ENCODE results near the gene POLN. TPM values are rescaled to one million over a fixed set of nuclear protein-coding genes. Genes with fewer than 3 reads are reported as not detected.

POLN gene
- total RNA-seq, 1 donor, result 2.9 TPM

DNA sequence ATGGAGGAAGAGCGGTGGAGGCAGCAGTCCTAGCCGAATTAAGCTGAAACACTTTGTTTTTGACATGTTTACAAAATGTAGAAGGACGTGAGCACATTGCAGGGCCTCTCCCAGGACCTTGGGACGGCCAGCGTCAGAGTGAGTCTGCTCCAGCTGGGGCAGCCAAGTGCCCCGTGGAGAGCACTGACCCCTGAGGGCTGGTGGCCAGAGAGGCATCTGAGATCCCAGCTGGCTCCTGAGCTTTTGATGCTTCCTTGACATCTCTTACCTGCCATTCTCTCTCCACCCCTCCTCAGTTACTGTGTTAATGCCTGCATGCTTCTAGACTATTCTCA is 158.1 kb downstream of the POLN start:
- no peak for DNase-seq (ENCODE audit: insufficient read length, low spot score, missing footprints)
- TF ChIP-seq CTCF (IDR thresholded peaks at IDR 0.05; ENCODE audit: extremely low read depth, low read depth, low read length), result no peak

DNA sequence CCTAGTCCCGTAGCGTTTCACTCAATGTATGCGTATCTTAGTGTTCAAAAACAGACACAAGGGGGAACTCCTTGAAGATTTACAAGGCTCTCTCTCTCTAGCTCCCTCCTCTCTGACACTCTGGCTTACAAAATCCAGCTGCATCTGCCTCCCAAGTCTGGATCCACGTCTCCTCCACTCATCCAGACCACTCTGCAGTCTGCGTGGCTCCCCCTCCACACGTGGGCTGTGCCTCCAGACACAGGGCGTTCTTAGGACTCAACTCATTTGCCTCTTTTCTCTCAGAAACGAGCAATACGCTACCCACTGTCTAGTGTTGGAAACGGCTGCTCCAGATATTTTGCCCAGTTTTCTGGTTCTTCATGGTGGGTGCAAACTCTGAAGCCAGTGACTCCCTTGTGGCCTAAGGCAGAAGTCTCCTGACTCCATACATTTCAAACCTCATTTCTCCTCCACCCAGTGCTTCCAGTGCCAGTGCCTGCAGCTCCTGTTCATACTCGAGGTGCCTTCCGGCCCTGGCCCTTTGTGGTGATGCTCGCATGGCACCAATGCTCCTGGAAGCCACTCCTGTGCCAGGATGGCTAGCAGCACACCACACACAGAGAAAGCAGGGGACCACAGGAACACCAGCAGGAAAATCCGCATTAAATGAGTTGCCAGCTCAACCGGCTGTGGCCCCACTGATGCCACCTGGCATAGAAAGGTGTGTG is 158.7 kb downstream of the POLN start:
- DNase-seq (ENCODE audit: insufficient read length, low spot score, missing footprints), result peak; percentile 43
- H3K36me3 ChIP-seq (ENCODE audit: insufficient read depth, low read length), result no peaks in the 10 kb centered on the region

More for the DNA sequence above, 158.1 kb downstream of the POLN start:
- no peak overlapping the region for H2AFZ ChIP-seq (ENCODE audit: low read length)
- no peak overlapping the region for H3K4me2 ChIP-seq (ENCODE audit: insufficient read depth, low read length)
- H3K36me3 ChIP-seq (ENCODE audit: insufficient read depth, low read length), result no peaks in the 10 kb centered on the region
- no peak overlapping the region for H3K27ac ChIP-seq (ENCODE audit: low read depth, low read length)
- H3K9me3 ChIP-seq (ENCODE audit: low read depth, low read length), result no peaks in the 10 kb centered on the region
- H3K27me3 ChIP-seq (ENCODE audit: insufficient read depth, low read length), result no peaks in the 10 kb centered on the region
- H3K79me2 ChIP-seq (ENCODE audit: insufficient read depth, low read length), result no peaks in the 10 kb centered on the region
- H4K20me1 ChIP-seq (ENCODE audit: insufficient read depth, low read length), result no peaks in the 10 kb centered on the region
- no peak overlapping the region for H3K4me3 ChIP-seq (ENCODE audit: insufficient read depth, low read length)
- H3K4me1 ChIP-seq (ENCODE audit: insufficient read depth, low read length), result no peaks in the 10 kb centered on the region

DNA sequence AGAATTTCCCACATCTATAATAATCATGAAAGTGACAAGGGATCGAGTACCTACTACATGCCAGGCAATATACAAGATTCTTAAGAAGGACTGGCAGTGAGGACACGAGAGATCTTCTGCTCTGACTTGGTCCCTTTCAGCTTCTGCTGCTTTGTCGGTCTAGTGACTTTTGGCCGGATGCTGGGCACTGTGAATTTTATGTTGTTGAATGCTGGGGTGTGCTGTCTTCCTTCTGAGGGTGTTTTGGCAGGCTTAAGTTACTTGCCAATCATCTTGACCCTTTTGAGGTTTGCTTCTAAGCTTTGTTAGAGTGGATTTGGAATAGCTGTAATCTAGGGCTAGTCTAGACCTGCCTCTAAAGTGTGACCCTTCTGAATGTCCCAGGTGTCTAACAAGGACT is 159.3 kb downstream of the POLN start:
- H3K9me3 ChIP-seq (ENCODE audit: low read depth, low read length), result no peaks in the 10 kb centered on the region
- no peaks in the 10 kb centered on the region for H4K20me1 ChIP-seq (ENCODE audit: insufficient read depth, low read length)
- H3K4me3 ChIP-seq (ENCODE audit: insufficient read depth, low read length), result no peak overlapping the region
- H2AFZ ChIP-seq (ENCODE audit: low read length), result no peak overlapping the region
- no peaks in the 10 kb centered on the region for H3K4me1 ChIP-seq (ENCODE audit: insufficient read depth, low read length)
- H3K27me3 ChIP-seq (ENCODE audit: insufficient read depth, low read length), result no peaks in the 10 kb centered on the region
- no peaks in the 10 kb centered on the region for H3K36me3 ChIP-seq (ENCODE audit: insufficient read depth, low read length)
- no peak for TF ChIP-seq CTCF (IDR thresholded peaks at IDR 0.05; ENCODE audit: extremely low read depth, low read depth, low read length)
- no peak overlapping the region for H3K4me2 ChIP-seq (ENCODE audit: insufficient read depth, low read length)
- no peaks in the 10 kb centered on the region for H3K79me2 ChIP-seq (ENCODE audit: insufficient read depth, low read length)
- DNase-seq (ENCODE audit: insufficient read length, low spot score, missing footprints), result peak; percentile 13
- no peak overlapping the region for H3K27ac ChIP-seq (ENCODE audit: low read depth, low read length)

More for the DNA sequence above, 158.7 kb downstream of the POLN start:
- H3K27ac ChIP-seq (ENCODE audit: low read depth, low read length), result no peak overlapping the region
- no peaks in the 10 kb centered on the region for H3K79me2 ChIP-seq (ENCODE audit: insufficient read depth, low read length)
- H3K4me2 ChIP-seq (ENCODE audit: insufficient read depth, low read length), result no peak overlapping the region
- TF ChIP-seq CTCF (IDR thresholded peaks at IDR 0.05; ENCODE audit: extremely low read depth, low read depth, low read length), result no peak
- H4K20me1 ChIP-seq (ENCODE audit: insufficient read depth, low read length), result no peaks in the 10 kb centered on the region
- H3K4me3 ChIP-seq (ENCODE audit: insufficient read depth, low read length), result no peak overlapping the region
- H2AFZ ChIP-seq (ENCODE audit: low read length), result no peak overlapping the region
- H3K4me1 ChIP-seq (ENCODE audit: insufficient read depth, low read length), result no peaks in the 10 kb centered on the region
- H3K9me3 ChIP-seq (ENCODE audit: low read depth, low read length), result no peaks in the 10 kb centered on the region
- no peaks in the 10 kb centered on the region for H3K27me3 ChIP-seq (ENCODE audit: insufficient read depth, low read length)

- H3K27ac ChIP-seq (ENCODE audit: low read depth, low read length), result no peak overlapping the region
- no peaks in the 10 kb centered on the region for H3K36me3 ChIP-seq (ENCODE audit: insufficient read depth, low read length)
- no peak overlapping the region for H2AFZ ChIP-seq (ENCODE audit: low read length)
- no peaks in the 10 kb centered on the region for H3K79me2 ChIP-seq (ENCODE audit: insufficient read depth, low read length)
- H3K9me3 ChIP-seq (ENCODE audit: low read depth, low read length), result no peaks in the 10 kb centered on the region
- DNase-seq (ENCODE audit: insufficient read length, low spot score, missing footprints), result peak; percentile 66
- H3K4me3 ChIP-seq (ENCODE audit: insufficient read depth, low read length), result no peak overlapping the region
- no peak for TF ChIP-seq CTCF (IDR thresholded peaks at IDR 0.05; ENCODE audit: extremely low read depth, low read depth, low read length)
- no peak overlapping the region for H3K4me2 ChIP-seq (ENCODE audit: insufficient read depth, low read length)
- H4K20me1 ChIP-seq (ENCODE audit: insufficient read depth, low read length), result no peaks in the 10 kb centered on the region
- no peaks in the 10 kb centered on the region for H3K4me1 ChIP-seq (ENCODE audit: insufficient read depth, low read length)
- H3K27me3 ChIP-seq (ENCODE audit: insufficient read depth, low read length), result no peaks in the 10 kb centered on the region
Measured at GRCh38 chr4:2082118-2082517, 159.8 kb downstream of the POLN start.
